ENCODE measurements around the gene DYRK2. TPM values are rescaled to one million over a fixed set of nuclear protein-coding genes. Genes with fewer than 3 reads are reported as not detected.
"Not testable (repeated sequence)": the region's sequence is repeated elsewhere in the genome, so short reads cannot be mapped to it uniquely, and the experiment has no call there.

Gene DYRK2
- total RNA-seq, 1 donor = 20.7 TPM

GRCh38 chr12:67671892-67672291 is 23.3 kb downstream of the DYRK2 start:
- TF ChIP-seq, protein P1, sequence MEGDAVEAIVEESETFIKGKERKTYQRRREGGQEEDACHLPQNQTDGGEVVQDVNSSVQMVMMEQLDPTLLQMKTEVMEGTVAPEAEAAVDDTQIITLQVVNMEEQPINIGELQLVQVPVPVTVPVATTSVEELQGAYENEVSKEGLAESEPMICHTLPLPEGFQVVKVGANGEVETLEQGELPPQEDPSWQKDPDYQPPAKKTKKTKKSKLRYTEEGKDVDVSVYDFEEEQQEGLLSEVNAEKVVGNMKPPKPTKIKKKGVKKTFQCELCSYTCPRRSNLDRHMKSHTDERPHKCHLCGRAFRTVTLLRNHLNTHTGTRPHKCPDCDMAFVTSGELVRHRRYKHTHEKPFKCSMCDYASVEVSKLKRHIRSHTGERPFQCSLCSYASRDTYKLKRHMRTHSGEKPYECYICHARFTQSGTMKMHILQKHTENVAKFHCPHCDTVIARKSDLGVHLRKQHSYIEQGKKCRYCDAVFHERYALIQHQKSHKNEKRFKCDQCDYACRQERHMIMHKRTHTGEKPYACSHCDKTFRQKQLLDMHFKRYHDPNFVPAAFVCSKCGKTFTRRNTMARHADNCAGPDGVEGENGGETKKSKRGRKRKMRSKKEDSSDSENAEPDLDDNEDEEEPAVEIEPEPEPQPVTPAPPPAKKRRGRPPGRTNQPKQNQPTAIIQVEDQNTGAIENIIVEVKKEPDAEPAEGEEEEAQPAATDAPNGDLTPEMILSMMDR (IDR thresholded peaks at IDR 0.05; ENCODE audit: insufficient read depth, low read depth, low read length) = no peak
- no peak for DNase-seq (ENCODE audit: low read depth)
- H3K4me3 ChIP-seq (ENCODE audit: low read depth, low read length) = no peak overlapping the region

DNA sequence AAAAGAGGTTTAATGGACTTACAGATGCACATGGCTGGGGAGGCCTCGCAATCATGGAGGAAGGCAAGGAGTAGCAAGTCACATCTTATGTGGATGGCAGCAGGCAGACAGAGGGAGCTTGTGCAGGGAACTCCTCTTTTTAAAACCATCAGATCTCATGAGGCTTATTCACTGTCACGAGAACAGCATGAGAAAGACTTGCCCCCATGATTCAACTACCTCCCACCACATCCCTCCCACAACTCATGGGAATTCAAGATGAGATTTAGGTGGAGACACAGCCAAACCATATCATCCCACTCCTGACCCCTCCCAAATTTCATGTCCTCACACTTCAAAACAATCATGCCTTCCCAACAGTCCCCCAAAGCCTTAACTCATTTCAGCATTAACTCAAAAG is 24.0 kb downstream of the DYRK2 start:
- not testable (repeated sequence) for DNase-seq (ENCODE audit: low read depth); H3K4me3 ChIP-seq (ENCODE audit: low read depth, low read length)

DNA sequence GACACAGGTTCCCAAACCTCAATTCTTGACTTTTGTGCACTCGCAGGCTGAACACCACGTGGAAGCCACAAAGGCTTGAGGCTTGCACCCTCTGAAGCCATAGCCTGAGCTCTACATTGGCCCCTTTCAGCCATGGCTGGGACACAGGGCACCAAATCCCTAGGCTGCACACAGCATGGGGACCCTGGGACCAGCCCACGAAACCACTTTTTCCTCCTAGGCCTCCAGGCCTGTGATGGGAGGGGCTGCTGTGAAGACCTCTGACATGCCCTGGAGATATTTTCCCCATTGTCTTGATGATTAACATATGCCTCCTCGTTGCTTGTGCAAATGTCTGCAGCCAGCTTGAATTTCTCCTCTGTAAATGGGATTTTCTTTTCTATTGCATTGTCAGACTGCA is 25.0 kb downstream of the DYRK2 start:
- H3K4me3 ChIP-seq (ENCODE audit: low read depth, low read length); DNase-seq (ENCODE audit: low read depth): not testable (repeated sequence)

GRCh38 chr12:67674417-67674816 is 25.9 kb downstream of the DYRK2 start:
- TF ChIP-seq, protein P1 (IDR thresholded peaks at IDR 0.05; ENCODE audit: insufficient read depth, low read depth, low read length) = no peak
- H3K4me3 ChIP-seq (ENCODE audit: low read depth, low read length) = no peak overlapping the region
- no peak for DNase-seq (ENCODE audit: low read depth)

DNA sequence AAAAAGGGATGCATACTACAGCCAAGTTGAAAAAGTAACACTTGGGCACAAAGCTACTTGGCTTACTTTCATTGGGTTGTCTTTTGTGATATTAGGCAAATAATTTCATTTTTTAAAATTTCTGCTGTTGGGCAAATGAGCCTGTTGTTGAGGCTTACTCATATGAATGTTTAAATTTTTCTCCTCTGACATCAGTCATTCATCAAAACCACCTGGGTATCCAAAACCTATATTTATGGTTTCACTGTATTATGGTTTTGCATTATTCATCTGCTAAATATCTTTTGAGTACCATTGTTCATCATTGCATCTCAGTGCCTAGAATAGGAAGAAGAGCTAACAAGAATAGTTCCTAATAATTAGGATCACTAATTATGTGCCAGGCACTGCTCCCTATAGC is 28.1 kb downstream of the DYRK2 start:
- no peak overlapping the region for H3K4me3 ChIP-seq (ENCODE audit: low read depth, low read length)
- TF ChIP-seq, protein P1 (IDR thresholded peaks at IDR 0.05; ENCODE audit: insufficient read depth, low read depth, low read length) = no peak
- no peak for DNase-seq (ENCODE audit: low read depth)

DNA sequence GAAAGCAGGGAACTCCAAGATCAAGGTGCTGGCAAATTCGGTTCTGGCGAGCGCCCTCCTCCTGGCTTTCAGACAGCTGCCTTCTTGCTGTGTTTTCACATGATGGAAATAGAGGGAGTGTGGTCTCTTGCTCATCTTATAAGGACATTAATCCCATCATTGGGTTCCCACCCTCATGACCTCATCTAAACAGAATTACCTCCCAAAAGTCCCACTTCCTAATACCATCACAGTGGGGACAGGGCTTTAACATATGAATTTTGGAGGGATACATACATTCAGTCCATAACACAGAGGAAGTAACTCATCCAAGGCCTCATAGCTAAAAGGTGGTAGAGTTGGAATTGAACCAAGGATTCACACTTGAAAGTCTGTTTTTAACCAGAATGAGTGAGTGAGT is 28.6 kb downstream of the DYRK2 start:
- TF ChIP-seq, protein P1 (IDR thresholded peaks at IDR 0.05; ENCODE audit: insufficient read depth, low read depth, low read length) = no peak
- no peak for DNase-seq (ENCODE audit: low read depth)
- H3K4me3 ChIP-seq (ENCODE audit: low read depth, low read length) = no peak overlapping the region

DNA sequence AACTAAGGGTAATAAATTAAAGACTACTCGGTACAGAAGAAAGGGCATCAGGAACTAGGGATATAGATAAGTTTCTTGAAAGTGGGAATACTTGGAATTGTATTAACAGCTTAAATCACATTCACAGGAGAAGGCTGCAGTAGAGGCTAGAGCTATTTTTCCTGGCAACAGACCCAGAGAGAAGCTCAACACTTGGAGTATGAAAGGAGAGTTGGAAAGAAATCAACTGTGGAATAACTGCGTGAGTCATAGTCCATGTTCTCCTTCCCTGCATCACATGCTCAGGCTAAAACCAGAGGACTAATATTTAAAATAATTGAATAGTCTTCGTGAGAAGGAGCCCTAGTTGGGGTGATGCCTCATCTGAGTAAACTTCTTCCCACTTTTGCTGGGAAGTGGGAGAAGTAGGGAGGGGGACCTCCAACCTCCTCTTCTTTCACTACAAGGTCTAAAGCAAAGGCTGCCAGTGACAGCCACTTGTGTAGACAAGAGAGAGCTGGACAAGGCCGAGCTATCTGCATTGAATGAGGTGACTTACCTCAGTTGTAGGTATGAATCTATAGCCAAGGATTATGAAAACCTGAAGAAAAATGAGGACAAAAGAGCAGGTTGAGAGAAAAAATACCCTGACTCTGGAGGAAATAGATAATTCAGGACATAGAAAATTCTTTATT is 32.7 kb downstream of the DYRK2 start:
- peak; percentile 93 for DNase-seq (ENCODE audit: low read depth)
- H3K4me3 ChIP-seq (ENCODE audit: low read depth, low read length) = no peak overlapping the region
- TF ChIP-seq, protein P1 (IDR thresholded peaks at IDR 0.05; ENCODE audit: insufficient read depth, low read depth, low read length) = no peak

- H3K4me3 ChIP-seq (ENCODE audit: low read depth, low read length) = no peak overlapping the region
- DNase-seq (ENCODE audit: low read depth) = no peak
- TF ChIP-seq, protein P1 (IDR thresholded peaks at IDR 0.05; ENCODE audit: insufficient read depth, low read depth, low read length) = no peak
Observed at GRCh38 chr12:67681941-67682620, 33.5 kb downstream of the DYRK2 start.
